Esophagus muscularis mucosa (tissue), 4 donors: Measurements from ENCODE around the gene WFDC1. TPM values are rescaled to one million over a fixed set of nuclear protein-coding genes. Genes with fewer than 3 reads are reported as not detected.
"Not testable (repeated sequence)": the region's sequence is repeated elsewhere in the genome, so short reads cannot be mapped to it uniquely, and the experiment has no call there.

ENCODE experiments used
- DNase-seq: peaks from one replicate; pipeline ENCODE4 v3.0.0-alpha.2; 2017; ENCODE audit errors: extremely low spot score
- H3K27ac ChIP-seq, 4 donors: fragments of 200-600 bp; sonication (generic); replicated peaks in 1 of 4; 1 replicate in 3 of 4; 2 replicates in 1 of 4; pipeline ENCODE4 v1.5.1; 2016 to 2019; ENCODE audit warnings: mild to moderate bottlenecking in 1 of 4
- H3K27me3 ChIP-seq, 4 donors: fragments of 200-600 bp; sonication (generic); one replicate each; pipeline versions ENCODE4 v1.5.1 to v1.6.0; 2016 to 2019
- H3K36me3 ChIP-seq, 4 donors: fragments of 200-600 bp; sonication (generic); one replicate each; pipeline ENCODE4 v1.5.1; 2016 to 2019
- H3K4me1 ChIP-seq, 4 donors: fragments of 200-600 bp; sonication (generic); one replicate each; pipeline ENCODE4 v1.5.1; 2016 to 2019
- H3K4me3 ChIP-seq, 4 donors: fragments of 200-600 bp; sonication (generic); 1 replicate in 2 of 4; 2 replicates in 2 of 4; pipeline ENCODE4 v1.5.1; 2016 to 2019; ENCODE audit warnings: mild to moderate bottlenecking in 4 of 4, moderate library complexity in 1 of 4
- H3K9me3 ChIP-seq, 4 donors: fragments of 200-600 bp; sonication (generic); 1 replicate in 3 of 4; 2 replicates in 1 of 4; pipeline ENCODE4 v1.5.1; 2016 to 2019
- EP300 ChIP-seq: sonication (generic); formaldehyde crosslinking; IDR thresholded peaks from one replicate; pipeline ENCODE4 v1.6.1; 2017; ENCODE audit warnings: antibody characterized with exemption
- POLR2A ChIP-seq: fragments of 450-650 bp; IDR thresholded peaks from one replicate; pipeline ENCODE4 v1.6.1; 2017; ENCODE audit warnings: antibody characterized with exemption, moderate library complexity, mild to moderate bottlenecking, low read depth
- POLR2AphosphoS5 ChIP-seq, 2 donors: sonication (generic); formaldehyde crosslinking; IDR thresholded peaks; one replicate each; pipeline ENCODE4 v1.6.1; 2017; ENCODE audit warnings: antibody characterized with exemption in 2 of 2
- WGBS: methylation state at CpG from one replicate; pipeline ENCODE4 v1.1.5; 2018; 5-methylcytosine and 5-hydroxymethylcytosine counted together
- intact Hi-C: fragments of 100-400 bp; cut with DNase I; formaldehyde crosslinking; loops from one replicate; pipeline ENCODE4 v1.15.1; 2023
- total RNA-seq, 4 donors: library from RNA; depleted of rRNA; stranded (reverse); fragments of >200 nt; gene quantifications; one replicate each; pipeline versions ENCODE4 v1.1.0 to v1.2.1, GENCODE V29; 2016
- TF ChIP-seq, protein P1 (sequence below), 3 experiments: fragments of 200-600 bp in 2 of 3; fragments of 450-650 bp in 1 of 3; sonication (generic) in 2 of 3; IDR thresholded peaks; one replicate each; pipeline ENCODE4 v1.5.1; 2017 to 2019; ENCODE audit warnings: antibody characterized with exemption in 3 of 3, mild to moderate bottlenecking in 2 of 3, moderate library complexity in 1 of 3

The WFDC1 gene
- total RNA-seq, 4 donors from 2014 or later: 4.6 to 29.9 (median 15.6) TPM

DNA sequence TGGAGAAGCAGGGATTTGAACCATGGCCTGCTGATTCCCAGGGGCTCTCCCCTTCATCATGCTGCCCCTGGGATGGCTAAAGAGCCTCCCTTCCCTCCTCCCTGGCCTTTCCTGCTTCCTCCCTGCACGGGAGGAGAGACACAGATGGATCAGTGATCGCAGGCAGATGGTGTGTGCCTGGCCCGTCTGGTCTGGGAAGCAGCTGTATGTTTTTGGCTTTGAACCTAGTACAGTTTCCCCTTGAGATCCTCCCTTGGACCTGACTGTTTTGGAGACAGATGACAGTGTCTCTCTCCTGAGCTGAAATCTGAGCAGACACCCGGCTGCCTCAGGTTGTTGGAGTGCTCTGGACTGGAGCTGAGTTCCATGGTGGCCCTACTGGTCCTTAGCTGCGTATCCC, 44.6 kb downstream of the WFDC1 start:
- 9% methylated on average over 4 of the region's 5 CpGs for WGBS
- no peaks in the 10 kb centered on the region for H3K27me3 ChIP-seq
- H3K36me3 ChIP-seq: no peaks in the 10 kb centered on the region
- H3K27ac ChIP-seq: no peak overlapping the region
- no peak for TF ChIP-seq POLR2AphosphoS5 (IDR thresholded peaks at IDR 0.05)
- no peak for TF ChIP-seq POLR2A
- TF ChIP-seq, protein P1, sequence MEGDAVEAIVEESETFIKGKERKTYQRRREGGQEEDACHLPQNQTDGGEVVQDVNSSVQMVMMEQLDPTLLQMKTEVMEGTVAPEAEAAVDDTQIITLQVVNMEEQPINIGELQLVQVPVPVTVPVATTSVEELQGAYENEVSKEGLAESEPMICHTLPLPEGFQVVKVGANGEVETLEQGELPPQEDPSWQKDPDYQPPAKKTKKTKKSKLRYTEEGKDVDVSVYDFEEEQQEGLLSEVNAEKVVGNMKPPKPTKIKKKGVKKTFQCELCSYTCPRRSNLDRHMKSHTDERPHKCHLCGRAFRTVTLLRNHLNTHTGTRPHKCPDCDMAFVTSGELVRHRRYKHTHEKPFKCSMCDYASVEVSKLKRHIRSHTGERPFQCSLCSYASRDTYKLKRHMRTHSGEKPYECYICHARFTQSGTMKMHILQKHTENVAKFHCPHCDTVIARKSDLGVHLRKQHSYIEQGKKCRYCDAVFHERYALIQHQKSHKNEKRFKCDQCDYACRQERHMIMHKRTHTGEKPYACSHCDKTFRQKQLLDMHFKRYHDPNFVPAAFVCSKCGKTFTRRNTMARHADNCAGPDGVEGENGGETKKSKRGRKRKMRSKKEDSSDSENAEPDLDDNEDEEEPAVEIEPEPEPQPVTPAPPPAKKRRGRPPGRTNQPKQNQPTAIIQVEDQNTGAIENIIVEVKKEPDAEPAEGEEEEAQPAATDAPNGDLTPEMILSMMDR (IDR thresholded peaks at IDR 0.05): no peak
- TF ChIP-seq EP300: no peak
- no peaks in the 10 kb centered on the region for H3K4me1 ChIP-seq
- intact Hi-C loops: no loop called here
- peaks cover 0 to 20% (median 12%) of the 10 kb centered on the region in 4 donors for H3K9me3 ChIP-seq
- no peak overlapping the region for H3K4me3 ChIP-seq
- DNase-seq: no peak

DNA sequence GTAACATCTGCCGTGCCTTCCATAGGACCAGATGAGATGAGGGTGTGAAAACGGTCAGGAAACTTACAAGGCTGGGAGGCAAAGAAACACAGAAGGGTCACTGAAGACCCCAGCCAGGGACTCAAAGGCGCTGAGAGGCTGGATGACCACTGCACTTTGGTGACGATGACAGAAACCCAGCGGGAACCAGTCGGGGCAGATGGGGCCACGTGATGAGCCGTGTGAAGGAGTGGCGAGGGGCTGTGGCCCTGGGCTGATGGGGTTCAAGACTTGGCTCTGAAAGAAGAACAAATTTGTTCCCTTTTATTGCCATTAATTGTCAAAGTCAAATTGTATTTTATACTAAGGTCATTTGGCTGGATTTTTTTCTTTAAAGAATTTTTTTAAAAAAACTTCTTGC, 45.1 kb downstream of the WFDC1 start:
- intact Hi-C loops: no loop called here
- Histone ChIP-seq H3K4me3 (no peak overlapping the region), H3K4me1 (peaks cover 0 to under 1% (median 0%) of the 10 kb centered on the region in 4 donors), H3K9me3 (peaks cover 0 to 20% (median 12%) of the 10 kb centered on the region in 4 donors), H3K36me3 (no peaks in the 10 kb centered on the region), H3K27me3 (no peaks in the 10 kb centered on the region), H3K27ac (no peak overlapping the region)
- TF ChIP-seq EP300 (no peak), POLR2A (no peak)
- TF ChIP-seq, protein P1 (IDR thresholded peaks at IDR 0.05): no peak
- WGBS: 74% methylated on average over 9 of the region's 9 CpGs
- DNase-seq: no peak

DNA sequence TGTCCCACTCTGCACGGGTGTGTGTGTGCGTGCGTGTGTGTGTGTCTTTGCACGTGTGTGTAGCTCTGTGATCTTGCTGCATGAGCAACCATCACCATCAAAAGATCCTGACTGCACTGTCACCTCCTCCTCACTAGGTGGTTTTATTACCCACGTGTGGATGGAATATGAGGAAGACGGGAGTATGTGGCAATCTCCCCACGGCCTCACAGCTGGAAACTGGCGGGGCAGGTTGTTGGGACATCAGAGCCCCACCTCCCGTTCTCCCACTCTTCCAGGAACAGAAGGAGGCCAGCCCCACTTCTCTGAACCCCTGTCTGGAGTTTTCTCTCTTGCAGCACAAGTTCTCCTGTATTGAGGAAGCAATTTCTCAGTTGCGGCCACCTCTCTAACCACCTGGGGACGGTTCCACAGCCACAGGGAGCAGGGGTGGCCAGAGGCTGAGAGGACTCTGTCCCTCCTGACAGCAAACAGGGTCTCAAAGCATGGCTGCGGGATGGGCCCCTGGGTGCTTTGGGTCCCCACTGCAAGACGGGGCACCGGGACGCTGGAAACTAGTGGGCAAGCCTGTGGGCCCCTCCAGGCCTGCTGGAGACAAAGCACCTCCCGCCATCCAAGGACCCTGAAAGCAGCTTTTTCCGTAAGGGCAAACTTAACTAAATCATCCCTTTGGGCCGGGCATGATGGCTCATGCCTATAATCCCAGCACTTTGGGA, 45.8 kb downstream of the WFDC1 start:
- Histone ChIP-seq H3K9me3 (peaks cover 0 to 20% (median 12%) of the 10 kb centered on the region in 4 donors), H3K36me3 (no peaks in the 10 kb centered on the region), H3K27me3 (no peaks in the 10 kb centered on the region), H3K4me3 (no peak overlapping the region), H3K4me1 (peaks cover 0 to 7% (median 0%) of the 10 kb centered on the region in 4 donors), H3K27ac (no peak overlapping the region)
- DNase-seq: no peak
- intact Hi-C loops: no loop called here
- TF ChIP-seq, protein P1 (IDR thresholded peaks at IDR 0.05): no peak
- no peak for TF ChIP-seq EP300
- no peak for TF ChIP-seq POLR2A
- no peak for TF ChIP-seq POLR2AphosphoS5 (IDR thresholded peaks at IDR 0.05)
- 74% methylated on average over 11 of the region's 18 CpGs for WGBS

DNA sequence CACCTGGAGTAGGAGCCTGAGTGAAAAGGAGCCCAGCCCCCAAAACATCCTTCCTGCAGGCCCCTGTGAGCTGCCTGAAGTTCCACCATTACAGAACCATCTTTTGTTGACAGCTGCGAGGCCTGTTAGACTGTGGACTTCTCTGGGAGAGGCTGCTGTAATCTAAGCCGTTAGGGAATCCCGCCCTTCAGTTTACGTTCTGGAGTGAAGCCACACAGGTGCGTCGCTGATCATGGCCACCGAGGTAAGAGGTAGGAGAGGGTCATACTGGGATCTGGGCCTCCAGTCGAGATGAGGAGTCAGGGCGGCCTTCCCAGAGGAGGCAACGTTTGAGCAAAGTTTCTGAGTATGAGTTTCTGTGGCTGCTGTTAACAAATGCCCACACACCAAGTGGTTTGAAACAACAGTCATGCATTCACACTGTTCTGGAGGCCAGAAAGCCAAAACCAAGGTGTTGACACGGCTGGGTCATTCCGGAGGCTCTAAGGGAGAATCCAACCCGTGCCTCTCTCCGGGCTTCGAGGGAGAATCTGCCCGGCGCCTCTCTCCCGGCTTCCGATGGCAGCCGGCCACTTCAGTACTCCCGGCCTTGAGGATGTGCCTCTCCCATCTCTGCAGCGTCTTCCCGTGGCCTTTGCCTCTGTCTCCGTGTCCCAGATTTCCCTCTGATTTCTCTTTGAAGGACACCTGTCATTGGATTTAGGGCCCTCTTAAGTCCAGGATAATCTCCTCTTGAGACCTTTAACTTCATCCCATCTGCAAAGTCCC, 47.0 kb downstream of the WFDC1 start:
- H3K4me1 ChIP-seq: peaks cover 0 to 8% (median 0%) of the 10 kb centered on the region in 4 donors
- no peaks in the 10 kb centered on the region for H3K27me3 ChIP-seq
- no peak overlapping the region for H3K4me3 ChIP-seq
- H3K9me3 ChIP-seq: peaks cover 0 to 16% (median 10%) of the 10 kb centered on the region in 4 donors
- TF ChIP-seq POLR2AphosphoS5 (IDR thresholded peaks at IDR 0.05): no peak
- TF ChIP-seq, protein P1 (IDR thresholded peaks at IDR 0.05): no peak
- TF ChIP-seq EP300: no peak
- TF ChIP-seq POLR2A: no peak
- intact Hi-C loops: no loop called here
- WGBS: 87% methylated on average over 23 of the region's 24 CpGs
- no peak overlapping the region for H3K27ac ChIP-seq
- no peak for DNase-seq
- H3K36me3 ChIP-seq: no peaks in the 10 kb centered on the region

DNA sequence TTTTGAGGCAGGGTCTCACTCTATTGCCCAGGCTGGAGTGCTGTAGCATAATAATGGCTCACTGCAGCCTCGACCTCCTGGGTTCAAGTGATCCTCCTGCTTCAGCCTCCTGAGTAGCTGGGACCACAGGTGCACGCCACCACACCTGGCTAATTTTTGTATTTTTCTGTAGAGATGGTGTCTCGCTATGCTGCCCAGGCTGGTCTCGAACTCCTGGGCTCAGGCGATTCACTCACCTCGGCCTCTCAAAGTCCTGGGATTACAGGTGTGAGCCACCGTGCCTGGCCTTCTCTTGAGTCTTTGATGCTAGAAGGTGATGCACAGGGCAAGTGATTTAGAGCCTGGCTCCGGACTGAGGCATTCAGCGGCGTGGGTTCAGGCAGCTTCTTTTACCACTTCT, 49.1 kb downstream of the WFDC1 start:
- WGBS: 97% methylated on average over 10 of the region's 10 CpGs
- H3K4me3 ChIP-seq, H3K27me3 ChIP-seq, H3K9me3 ChIP-seq, intact Hi-C loops, DNase-seq, H3K36me3 ChIP-seq, H3K27ac ChIP-seq, H3K4me1 ChIP-seq: not testable (repeated sequence)
